ENCODE measurements around the gene RNH1. TPM values are rescaled to one million over a fixed set of nuclear protein-coding genes. Genes with fewer than 3 reads are reported as not detected.

The RNH1 gene
- total RNA-seq, 2 donors from 2014 or later = 185 to 248 TPM

- Histone ChIP-seq H3K27ac (peak overlapping the region in 1 of 2 donors; percentile 73), H3K36me3 (peaks cover 25% of the 10 kb centered on the region), H3K27me3 (no peaks in the 10 kb centered on the region), H3K4me3 (peak overlapping the region; percentile 70 to 88), H3K9me3 (no peaks in the 10 kb centered on the region), H3K4me1 (peaks cover 0 to 39% of the 10 kb centered on the region in 2 donors)
- TF ChIP-seq CTCF (IDR thresholded peaks at IDR 0.05) = no peak
- no peak for DNase-seq (ENCODE audit: low spot score)
Measured at GRCh38 chr11:535210-535518, 28.1 kb upstream of the RNH1 start.

DNA sequence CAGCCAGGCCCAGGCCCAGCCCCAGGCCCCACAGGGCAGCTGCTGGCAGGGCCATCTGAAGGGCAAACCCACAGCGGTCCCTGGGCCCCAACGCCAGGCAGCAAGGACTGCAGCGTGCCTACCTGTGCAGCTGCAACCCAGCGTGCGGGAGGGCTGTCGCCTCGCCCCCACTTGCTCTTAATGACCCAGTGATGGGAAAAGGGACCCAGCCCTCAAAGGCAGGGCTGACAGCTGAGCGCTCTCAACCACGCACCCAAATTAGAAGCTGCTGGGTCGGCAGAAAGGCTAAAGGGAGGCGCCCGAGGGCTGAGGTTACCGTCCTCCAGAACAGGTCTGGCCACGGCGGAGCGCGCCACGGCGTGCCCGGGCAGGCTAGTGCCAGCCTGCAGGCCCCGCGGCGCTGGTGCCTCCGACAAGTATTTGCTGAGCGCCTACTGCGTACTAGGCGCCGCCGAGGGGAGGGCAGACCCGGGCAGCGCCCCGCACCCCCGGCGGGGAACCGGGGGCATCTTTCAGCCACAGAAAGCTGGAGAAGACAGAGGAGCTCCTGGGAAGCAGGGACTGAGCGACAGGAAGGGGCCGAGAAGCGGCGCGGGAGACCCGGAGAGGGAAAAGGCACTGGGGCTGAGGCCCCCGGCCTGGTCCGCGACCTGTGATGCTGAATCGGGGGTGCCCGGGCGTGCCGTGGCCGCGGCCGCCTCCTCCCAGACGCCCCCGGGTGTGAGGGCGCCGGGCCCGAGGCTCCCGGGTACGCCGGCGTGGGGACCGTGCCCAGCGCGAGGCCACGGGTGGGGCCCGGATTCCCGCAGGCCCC is 27.6 kb upstream of the RNH1 start:
- DNase-seq (ENCODE audit: low spot score) = no peak
- H3K27me3 ChIP-seq = no peaks in the 10 kb centered on the region
- no peak for TF ChIP-seq CTCF (IDR thresholded peaks at IDR 0.05)
- H3K36me3 ChIP-seq = peaks cover 25% of the 10 kb centered on the region
- peaks cover 0 to 39% of the 10 kb centered on the region in 2 donors for H3K4me1 ChIP-seq
- peak overlapping the region; percentile 31 to 73 for H3K27ac ChIP-seq
- peak overlapping the region; percentile 70 to 88 for H3K4me3 ChIP-seq
- H3K9me3 ChIP-seq = no peaks in the 10 kb centered on the region

- peak overlapping the region in 1 of 2 donors; percentile 73 for H3K27ac ChIP-seq
- TF ChIP-seq CTCF (IDR thresholded peaks at IDR 0.05) = no peak
- DNase-seq (ENCODE audit: low spot score) = no peak
- H3K36me3 ChIP-seq = peaks cover 25% of the 10 kb centered on the region
- no peaks in the 10 kb centered on the region for H3K9me3 ChIP-seq
- H3K27me3 ChIP-seq = no peaks in the 10 kb centered on the region
- peak overlapping the region in 1 of 2 donors; percentile 88 for H3K4me3 ChIP-seq
- peaks cover 0 to 39% of the 10 kb centered on the region in 2 donors for H3K4me1 ChIP-seq
Measured at GRCh38 chr11:533586-534395, 26.7 kb upstream of the RNH1 start.

- H3K27ac ChIP-seq = no peak overlapping the region
- TF ChIP-seq CTCF (IDR thresholded peaks at IDR 0.05) = no peak
- DNase-seq (ENCODE audit: low spot score) = no peak
- H3K4me3 ChIP-seq = no peak overlapping the region
- H3K36me3 ChIP-seq = peaks cover 25% of the 10 kb centered on the region
- H3K27me3 ChIP-seq = no peaks in the 10 kb centered on the region
- peaks cover 0 to 39% of the 10 kb centered on the region in 2 donors for H3K4me1 ChIP-seq
- H3K9me3 ChIP-seq = no peaks in the 10 kb centered on the region
Measured at GRCh38 chr11:532986-533585, 26.0 kb upstream of the RNH1 start.

DNA sequence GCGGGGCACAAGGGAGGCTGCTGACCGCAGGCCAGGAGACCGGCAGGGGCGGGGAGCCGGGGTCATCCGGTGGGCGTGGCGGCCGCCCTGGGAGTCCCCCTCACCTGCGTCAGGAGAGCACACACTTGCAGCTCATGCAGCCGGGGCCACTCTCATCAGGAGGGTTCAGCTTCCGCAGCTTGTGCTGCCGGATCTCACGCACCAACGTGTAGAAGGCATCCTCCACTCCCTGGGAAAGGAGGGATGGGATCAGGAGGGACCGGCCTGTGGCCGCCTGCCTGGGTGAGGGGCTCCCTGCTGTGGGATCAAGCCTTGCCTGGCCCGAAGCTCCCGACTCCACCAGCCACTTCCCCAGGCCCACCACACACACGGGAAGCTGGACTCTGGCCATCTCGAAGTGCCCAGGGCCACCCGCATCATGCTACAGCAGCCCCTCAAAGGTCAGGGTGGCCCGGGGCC is 25.5 kb upstream of the RNH1 start:
- H3K36me3 ChIP-seq = peaks cover 25% of the 10 kb centered on the region
- no peak overlapping the region for H3K4me3 ChIP-seq
- no peaks in the 10 kb centered on the region for H3K27me3 ChIP-seq
- peaks cover 0 to 36% of the 10 kb centered on the region in 2 donors for H3K4me1 ChIP-seq
- DNase-seq (ENCODE audit: low spot score) = no peak
- no peak for TF ChIP-seq CTCF (IDR thresholded peaks at IDR 0.05)
- no peak overlapping the region for H3K27ac ChIP-seq
- H3K9me3 ChIP-seq = no peaks in the 10 kb centered on the region

Data from right atrium auricular region (tissue), 2 donors.